ENCODE results near the gene OR8K5. TPM values are rescaled to one million over a fixed set of nuclear protein-coding genes. Genes with fewer than 3 reads are reported as not detected.
"Not testable (repeated sequence)": the region's sequence is repeated elsewhere in the genome, so short reads cannot be mapped to it uniquely, and the experiment has no call there.

The OR8K5 gene, protein sequence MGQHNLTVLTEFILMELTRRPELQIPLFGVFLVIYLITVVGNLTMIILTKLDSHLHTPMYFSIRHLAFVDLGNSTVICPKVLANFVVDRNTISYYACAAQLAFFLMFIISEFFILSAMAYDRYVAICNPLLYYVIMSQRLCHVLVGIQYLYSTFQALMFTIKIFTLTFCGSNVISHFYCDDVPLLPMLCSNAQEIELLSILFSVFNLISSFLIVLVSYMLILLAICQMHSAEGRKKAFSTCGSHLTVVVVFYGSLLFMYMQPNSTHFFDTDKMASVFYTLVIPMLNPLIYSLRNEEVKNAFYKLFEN
- not detected in 2 replicates for total RNA-seq

GRCh38 chr11:56160217-56160616 lies at the start of gene OR8K5:
TSS of gene OR8K5 (minus strand) at chr11:56160317. CDS start at chr11:56160317, 0 bp downstream.
- no peak for DNase-seq (ENCODE audit: low read depth, low spot score)

DNA sequence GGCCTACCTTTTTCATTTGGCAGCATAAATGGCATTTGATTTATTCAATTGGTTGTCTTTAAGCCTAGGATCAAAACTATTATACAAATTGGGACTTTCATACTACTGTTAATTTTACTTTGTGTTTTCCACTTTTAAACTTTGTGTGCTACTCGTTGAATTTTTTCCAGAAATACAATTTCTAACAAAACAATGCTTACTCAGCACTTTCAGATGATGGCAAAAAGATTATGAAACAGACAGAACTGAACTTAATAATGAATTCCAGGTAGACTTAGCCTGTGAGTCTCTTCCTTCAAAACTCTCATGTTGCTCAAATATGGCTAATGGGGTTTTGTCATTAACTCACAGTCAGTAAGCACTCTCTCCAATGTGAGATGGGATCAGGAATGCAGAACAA lies 47.7 kb upstream of the OR8K5 start:
- no peak for DNase-seq (ENCODE audit: low read depth, low spot score)

DNA sequence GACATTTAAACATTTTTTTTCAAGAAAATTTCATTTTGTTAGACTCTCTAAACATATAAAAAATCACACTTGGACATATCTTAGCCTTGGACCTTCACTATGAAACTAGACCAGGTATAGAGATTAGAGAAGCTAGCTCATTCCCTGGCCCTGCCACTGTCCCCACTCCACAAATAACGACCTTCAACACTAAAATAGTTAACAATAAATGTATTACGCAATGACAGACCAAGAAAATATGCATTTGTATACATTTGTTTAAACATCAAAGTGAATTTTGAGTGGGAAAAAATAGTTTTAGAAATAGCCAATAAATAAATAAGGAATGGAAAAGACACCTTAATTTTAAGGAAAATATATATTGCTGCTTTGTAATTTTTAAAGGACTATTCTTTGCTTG lies 37.2 kb upstream of the OR8K5 start:
- no peak for DNase-seq (ENCODE audit: low read depth, low spot score)

DNA sequence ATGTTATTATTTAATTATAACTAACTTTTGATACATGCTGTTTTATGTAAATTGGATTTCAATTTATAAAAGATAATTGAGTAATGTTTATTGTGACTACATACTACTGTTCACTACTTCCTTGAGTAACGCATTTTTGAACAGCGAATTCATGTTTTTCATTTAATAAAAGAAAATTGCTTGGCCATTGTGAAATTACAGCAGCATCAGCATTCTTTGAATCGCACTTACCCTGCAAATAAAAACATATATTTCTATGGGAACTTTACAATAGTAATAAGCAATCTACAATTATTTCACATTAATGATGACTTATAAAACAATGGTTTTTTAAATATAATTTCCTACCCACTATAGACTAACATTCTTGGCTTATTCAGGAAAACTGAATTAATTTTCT lies 36.6 kb upstream of the OR8K5 start:
- DNase-seq (ENCODE audit: low read depth, low spot score) = no peak

DNA sequence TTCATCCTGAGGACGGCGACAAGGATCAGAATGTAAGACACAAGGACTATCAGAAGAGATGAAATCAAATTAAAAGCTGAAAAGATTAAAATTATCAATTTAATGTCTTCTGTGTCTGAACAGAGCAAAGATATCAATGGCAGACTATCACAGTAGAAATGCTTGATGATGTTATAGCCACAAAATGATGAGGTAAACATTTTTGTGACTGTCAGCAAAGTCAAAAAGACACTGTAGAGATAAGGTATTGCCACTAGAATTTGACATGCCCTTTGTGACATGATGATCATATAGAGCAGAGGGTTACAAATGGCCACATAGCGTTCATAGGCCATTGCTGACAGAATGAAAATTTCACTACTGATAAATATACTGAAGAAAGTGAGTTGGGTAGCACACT lies 28.5 kb upstream of the OR8K5 start:
- DNase-seq (ENCODE audit: low read depth, low spot score) = no peak

- no peak for DNase-seq (ENCODE audit: low read depth, low spot score)
Measured at GRCh38 chr11:56183459-56183858, 23.3 kb upstream of the OR8K5 start.

DNA sequence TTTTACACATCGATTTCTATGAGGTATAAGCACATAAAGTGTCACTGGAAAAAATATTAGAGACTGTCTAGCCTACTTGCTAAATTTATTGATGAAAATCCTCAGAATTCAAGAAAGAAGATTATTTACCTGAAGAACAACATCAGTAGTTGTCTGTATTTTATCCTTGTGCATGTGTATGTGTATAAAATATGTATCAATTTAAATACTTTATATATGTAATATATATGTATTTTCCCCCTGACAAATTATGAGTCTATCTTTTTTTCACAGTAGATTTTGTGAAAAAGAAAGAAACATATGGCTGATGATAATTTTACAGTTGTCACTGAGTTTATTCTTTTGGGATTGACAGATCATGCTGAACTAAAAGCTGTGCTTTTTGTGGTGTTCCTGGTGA lies 16.2 kb upstream of the OR8K5 start, which contains the start of gene OR5J2:
OR5J2 (plus strand) TSS at position 301 of the 400 bp plus-strand sequence; CDS start at position 301, 0 bp downstream.
- DNase-seq (ENCODE audit: low read depth, low spot score) = no peak

DNA sequence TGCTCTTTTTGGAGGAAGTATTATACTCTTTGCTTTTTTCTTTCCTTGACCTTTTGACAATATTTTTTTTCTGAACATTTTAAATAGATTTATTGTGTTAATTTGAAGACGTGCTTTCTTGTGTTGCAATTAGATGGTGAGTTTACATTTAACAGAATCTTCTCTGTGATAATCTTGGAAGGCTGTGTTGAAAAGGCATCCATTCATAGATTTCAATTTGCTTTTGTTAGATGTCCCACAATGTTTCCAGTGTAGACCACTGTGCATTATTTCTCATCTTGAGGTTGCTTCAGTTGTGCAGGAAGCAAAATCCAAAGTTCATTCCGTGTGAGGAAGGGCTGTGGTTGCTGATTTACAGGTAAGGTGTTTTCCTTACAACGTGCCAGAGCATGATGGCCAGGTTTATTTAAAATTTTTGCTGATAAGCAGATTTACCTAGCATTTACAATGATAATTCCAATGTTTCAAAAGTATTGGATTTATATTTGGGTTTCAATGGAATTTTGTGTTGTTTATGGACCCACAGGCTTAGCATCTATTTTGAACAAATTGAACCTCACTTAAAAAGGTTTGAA lies 12.2 kb upstream of the OR8K5 start:
- DNase-seq (ENCODE audit: low read depth, low spot score) = no peak

DNA sequence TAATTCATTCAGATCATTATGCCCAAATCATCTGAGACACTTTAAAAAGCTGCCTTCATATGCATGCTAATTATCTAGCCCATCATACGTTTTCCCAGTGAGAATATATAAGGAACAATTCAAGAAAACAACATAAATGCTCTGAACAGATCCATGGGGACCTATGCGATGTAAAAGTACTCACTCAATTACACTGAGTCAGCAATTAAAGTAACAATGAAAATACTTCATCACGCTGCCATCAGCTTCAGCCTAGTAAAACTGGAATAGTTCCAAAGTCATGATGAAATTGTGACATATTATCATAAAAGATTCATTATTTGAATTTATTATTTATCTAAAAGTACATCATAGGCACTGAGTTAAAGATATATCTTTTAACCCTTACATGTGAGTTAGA lies 3.7 kb upstream of the OR8K5 start:
- DNase-seq (ENCODE audit: low read depth, low spot score) = no peak

DNA sequence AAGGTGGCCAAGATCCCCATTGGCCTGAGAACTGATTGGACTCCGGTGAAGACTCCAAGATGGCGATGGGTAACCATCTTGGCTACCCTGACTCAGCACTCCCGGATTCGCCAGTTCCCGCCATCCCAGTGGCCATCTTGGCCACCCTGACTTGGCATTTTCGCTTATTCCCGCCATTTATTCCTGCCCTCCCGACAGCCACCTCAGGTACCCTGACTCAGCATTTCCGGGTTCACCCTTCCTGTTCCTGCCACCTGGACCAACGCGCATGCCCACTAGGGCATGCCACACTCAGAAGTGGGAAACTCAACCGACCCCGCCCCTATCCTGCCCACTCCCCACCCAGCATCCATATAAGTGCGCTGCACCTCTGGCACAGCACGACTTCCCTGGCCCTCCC lies 7.8 kb downstream of the OR8K5 start:
- no peak for DNase-seq (ENCODE audit: low read depth, low spot score)

- DNase-seq (ENCODE audit: low read depth, low spot score) = no peak
Measured at GRCh38 chr11:56151376-56151775, 8.7 kb downstream of the OR8K5 start.

GRCh38 chr11:56143681-56144080 lies 16.4 kb downstream of the OR8K5 start:
- not testable (repeated sequence) for DNase-seq (ENCODE audit: low read depth, low spot score)

DNA sequence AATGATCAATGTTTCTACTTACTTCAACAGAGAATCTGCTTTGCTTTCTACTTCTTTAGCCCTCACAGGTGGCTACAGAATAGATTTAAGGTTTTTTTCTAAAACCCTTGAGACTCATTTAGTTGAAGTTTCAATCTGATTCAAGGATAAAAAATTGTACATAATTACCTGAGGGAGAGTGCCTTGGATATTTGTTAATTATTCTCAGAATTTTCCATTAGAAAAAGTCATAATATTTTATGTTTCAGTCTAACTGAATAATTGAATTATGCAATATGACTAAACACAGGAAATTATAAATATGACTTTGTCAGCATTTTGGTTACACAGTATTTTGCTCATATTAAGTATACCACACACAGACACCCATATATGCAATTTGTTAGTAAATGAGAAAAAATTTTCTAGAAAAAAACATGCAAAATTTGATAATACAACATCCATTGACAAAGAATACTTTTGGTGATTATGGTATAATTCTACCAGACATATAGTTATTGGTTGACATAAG lies 19.9 kb downstream of the OR8K5 start, which contains the start of gene OR8J3:
OR8J3 (minus strand) TSS at position 51 of the 511 bp plus-strand sequence. CDS start 2,483 bp downstream, outside the sequence.
- no peak for DNase-seq (ENCODE audit: low read depth, low spot score)

DNA sequence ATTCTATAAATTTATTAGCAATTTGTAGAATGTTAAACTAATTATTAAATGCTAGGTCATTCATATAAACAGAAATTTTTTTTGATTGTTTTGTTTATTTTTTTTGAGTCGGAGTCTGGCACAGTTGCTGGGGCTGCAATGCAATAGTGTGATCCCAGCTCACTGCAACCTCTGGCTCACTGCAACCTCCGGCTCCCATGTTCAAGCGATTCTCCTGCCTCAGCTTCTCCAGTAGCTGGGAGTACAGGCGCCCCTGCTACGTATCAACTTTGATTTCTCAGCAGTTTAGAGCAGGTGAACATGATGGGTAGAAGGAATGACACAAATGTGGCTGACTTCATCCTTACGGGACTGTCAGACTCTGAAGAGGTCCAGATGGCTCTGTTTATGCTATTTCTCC lies 38.0 kb downstream of the OR8K5 start, which contains the start of gene OR8H3:
OR8H3 (plus strand) TSS at position 301 of the 400 bp plus-strand sequence; CDS start at position 301, 0 bp downstream.
- no peak for DNase-seq (ENCODE audit: low read depth, low spot score)

Other genes starting within 250 kb of the OR8K5 start
- not detected in 2 replicates for gene OR5W2, start 245.7 kb downstream of the OR8K5 start, total RNA-seq
- gene OR5I1, start 223.9 kb downstream of the OR8K5 start, total RNA-seq = not detected in 2 replicates
- not detected in 2 replicates for gene OR10AG1, start 190.4 kb downstream of the OR8K5 start, total RNA-seq
- not detected in 2 replicates for gene OR5F1, start 165.7 kb downstream of the OR8K5 start, total RNA-seq
- not detected in 2 replicates for gene OR5AS1, start 132.7 kb downstream of the OR8K5 start, total RNA-seq
- gene OR8I2, start 67.0 kb downstream of the OR8K5 start, total RNA-seq = not detected in 2 replicates
- not detected in 2 replicates for gene OR8H2, start 56.6 kb downstream of the OR8K5 start, total RNA-seq
- not detected in 2 replicates for gene OR8H3, start 37.9 kb downstream of the OR8K5 start, total RNA-seq
- gene OR8J3, start 20.1 kb downstream of the OR8K5 start, total RNA-seq = not detected in 2 replicates
- not detected in 2 replicates for gene OR5J2, start 16.3 kb upstream of the OR8K5 start, total RNA-seq
- gene OR5T2, start 73.9 kb upstream of the OR8K5 start, total RNA-seq = not detected in 2 replicates
- gene OR5T3, start 91.9 kb upstream of the OR8K5 start, total RNA-seq = not detected in 2 replicates
- gene OR5T1, start 113.8 kb upstream of the OR8K5 start, total RNA-seq = not detected in 2 replicates
- not detected in 2 replicates for gene OR8H1, start 131.9 kb upstream of the OR8K5 start, total RNA-seq
- not detected in 2 replicates for gene OR8K3, start 154.8 kb upstream of the OR8K5 start, total RNA-seq
- not detected in 2 replicates for gene OR8K1, start 185.7 kb upstream of the OR8K5 start, total RNA-seq
- not detected in 2 replicates for gene OR8J1, start 194.0 kb upstream of the OR8K5 start, total RNA-seq
- gene OR8U1, start 215.3 kb upstream of the OR8K5 start, total RNA-seq = not detected in 2 replicates

Data from pulmonary artery endothelial cell (primary cell).